GM23338 (cell line): ENCODE data around the gene NTMT1. TPM values are rescaled to one million over a fixed set of nuclear protein-coding genes. Genes with fewer than 3 reads are reported as not detected.
"Not testable (repeated sequence)": the region's sequence is repeated elsewhere in the genome, so short reads cannot be mapped to it uniquely, and the experiment has no call there.

Experiments
- ATAC-seq: fragments of 200-7000 bp; cut with Tn5 transposase; 3 replicates; pipeline ENCODE4 v1.9.1; 2020
- DNase-seq: peaks from one replicate; pipeline ENCODE4 v3.0.0-alpha.2; 2015; ENCODE audit warnings: low spot score
- H2AFZ ChIP-seq: fragments of 200-600 bp; sonication (generic); 2 replicates; pipeline ENCODE4 v1.8.0; 2016; ENCODE audit warnings: antibody characterized with exemption, mild to moderate bottlenecking, moderate library complexity
- H3F3A ChIP-seq: fragments of 200-600 bp; sonication (generic); replicated peaks from 2 replicates; pipeline ENCODE4 v1.8.0; 2017; ENCODE audit warnings: antibody characterized with exemption, mixed run types, low read depth
- H3K27ac ChIP-seq: fragments of 200-600 bp; sonication (generic); 2 replicates; pipeline ENCODE4 v1.6.1; 2016; ENCODE audit warnings: low read depth
- H3K27me3 ChIP-seq: fragments of 200-600 bp; sonication (generic); 2 replicates; pipeline ENCODE4 v1.8.0; 2016; ENCODE audit warnings: mild to moderate bottlenecking, mixed run types, moderate library complexity; ENCODE audit not compliant: insufficient read depth
- H3K36me3 ChIP-seq: fragments of 200-600 bp; sonication (generic); 2 replicates; pipeline ENCODE4 v1.8.0; 2016; ENCODE audit warnings: mild to moderate bottlenecking; ENCODE audit not compliant: insufficient read depth
- H3K4me1 ChIP-seq: fragments of 200-600 bp; sonication (generic); 2 replicates; pipeline ENCODE4 v1.8.0; 2016; ENCODE audit warnings: mild to moderate bottlenecking, moderate library complexity; ENCODE audit not compliant: insufficient read depth
- H3K4me2 ChIP-seq: fragments of 200-600 bp; sonication (generic); 2 replicates; pipeline ENCODE4 v1.7.1; 2017; ENCODE audit warnings: mixed run types
- H3K4me3 ChIP-seq: fragments of 200-600 bp; sonication (generic); 2 replicates; pipeline ENCODE4 v1.6.1; 2016; ENCODE audit warnings: mixed run types
- H3K79me2 ChIP-seq: fragments of 200-600 bp; sonication (generic); replicated peaks from 2 replicates; pipeline ENCODE4 v1.8.0; 2017; ENCODE audit warnings: mild to moderate bottlenecking; ENCODE audit not compliant: insufficient read depth
- H3K9me2 ChIP-seq: fragments of 200-600 bp; sonication (generic); 2 replicates; pipeline ENCODE4 v1.8.0; 2017; ENCODE audit not compliant: insufficient read depth
- H4K20me1 ChIP-seq: fragments of 200-600 bp; sonication (generic); replicated peaks from 2 replicates; pipeline ENCODE4 v1.8.0; 2017; ENCODE audit warnings: mild to moderate bottlenecking; ENCODE audit not compliant: insufficient read depth
- H3K27ac Mint-ChIP-seq: 2 replicates; pipeline ENCODE4 v1.8.0; 2020; ENCODE audit warnings: inconsistent platforms, mild to moderate bottlenecking, moderate library complexity, mixed read lengths
- H3K27me3 Mint-ChIP-seq: 3 replicates; pipeline ENCODE4 v1.8.0; 2022; ENCODE audit warnings: low read depth, mild to moderate bottlenecking, moderate library complexity, mixed read lengths, inconsistent platforms; ENCODE audit not compliant: insufficient read depth, poor library complexity
- H3K36me3 Mint-ChIP-seq: 3 replicates; pipeline ENCODE4 v1.8.0; 2021; ENCODE audit warnings: low read depth, mild to moderate bottlenecking, inconsistent platforms, moderate library complexity, mixed read lengths
- H3K4me1 Mint-ChIP-seq: 3 replicates; pipeline ENCODE4 v1.8.0; 2020; ENCODE audit warnings: mild to moderate bottlenecking, inconsistent platforms, mixed read lengths
- H3K4me3 Mint-ChIP-seq: 3 replicates; pipeline ENCODE4 v1.8.0; 2021; ENCODE audit warnings: moderate library complexity, mild to moderate bottlenecking, inconsistent platforms, mixed read lengths
- H3K9me3 Mint-ChIP-seq: 3 replicates; pipeline ENCODE4 v1.8.0; 2020; ENCODE audit warnings: moderate library complexity, mild to moderate bottlenecking, inconsistent platforms, mixed read lengths
- CREB1 ChIP-seq: fragments of 250-450 bp; sonication (Bioruptor Pico); IDR thresholded peaks from 2 replicates; pipeline ENCODE4 v1.5.0; 2020; ENCODE audit warnings: low read depth, mild to moderate bottlenecking, moderate library complexity
- CTCF ChIP-seq, 2 experiments: fragments of 200-600 bp in 1 of 2; sonication (generic) in 1 of 2; conservative IDR thresholded peaks; 2 replicates each; pipeline versions ENCODE4 v1.5.1 to v1.6.1; 2016 to 2017; ENCODE audit warnings: antibody characterized with exemption in 2 of 2, low read depth in 2 of 2, mild to moderate bottlenecking in 2 of 2, moderate library complexity in 1 of 2
- EZH2phosphoT487 ChIP-seq: fragments of 200-600 bp; sonication (generic); IDR thresholded peaks from one replicate; pipeline ENCODE4 v1.8.1; 2018; ENCODE audit warnings: antibody characterized with exemption; ENCODE audit not compliant: unreplicated experiment
- JUNB ChIP-seq: IDR thresholded peaks from one replicate; pipeline ENCODE4 v1.6.1; 2016; ENCODE audit warnings: antibody characterized with exemption; ENCODE audit not compliant: unreplicated experiment
- STAT1 ChIP-seq: IDR thresholded peaks from one replicate; pipeline ENCODE4 v1.6.1; 2016; ENCODE audit warnings: antibody characterized with exemption; ENCODE audit not compliant: unreplicated experiment
- ZNF114 ChIP-seq: fragments of 250-450 bp; sonication (Bioruptor Pico); IDR thresholded peaks from 2 replicates; pipeline ENCODE4 v1.5.0; 2020; ENCODE audit warnings: mild to moderate bottlenecking, moderate library complexity
- ZNF331 ChIP-seq: fragments of 250-450 bp; sonication (Bioruptor Pico); IDR thresholded peaks from 2 replicates; pipeline ENCODE4 v1.5.0; 2020; ENCODE audit warnings: low read depth, mild to moderate bottlenecking, moderate library complexity
- polyA plus RNA-seq: library from polyadenylated mRNA; unstranded; fragments of >200 nt; fragmentation: Nextera tagmentation; extraction: Ambion mirVana; gene quantifications from 2 replicates; pipeline ENCODE4 v1.2.1, GENCODE V29; 2016
- total RNA-seq: library from RNA; depleted of rRNA; stranded (reverse); fragments of >200 nt; shearing (Covaris generic); gene quantifications from 2 replicates; pipeline ENCODE4 v1.2.3, GENCODE V29; 2014
- TF ChIP-seq, protein P1 (sequence below): fragments of 250-450 bp; sonication (Bioruptor Pico); IDR thresholded peaks from 2 replicates; pipeline ENCODE4 v1.5.0; 2020; ENCODE audit warnings: mild to moderate bottlenecking, moderate library complexity

The NTMT1 gene
- total and polyA plus RNA-seq, 2 experiments from 2014 or later: 59.4 to 108 TPM

GRCh38 chr9:129661029-129661428 lies 35.1 kb downstream of the NTMT1 start:
- Histone ChIP-seq H4K20me1 (no peaks in the 10 kb centered on the region), H3K27ac (no peak overlapping the region), H3K4me2 (no peak overlapping the region), H3K4me3 (no peak overlapping the region), H3K36me3 (no peaks in the 10 kb centered on the region), H2AFZ (no peak overlapping the region), H3F3A (no peaks in the 10 kb centered on the region), H3K27me3 (peaks cover 24% of the 10 kb centered on the region), H3K4me1 (peaks cover 6% of the 10 kb centered on the region), H3K79me2 (no peaks in the 10 kb centered on the region), H3K9me2 (no peaks in the 10 kb centered on the region)
- Mint-ChIP-seq H3K4me3 (no peak overlapping the region), H3K36me3 (no peaks in the 10 kb centered on the region), H3K9me3 (no peaks in the 10 kb centered on the region), H3K4me1 (peaks cover 5% of the 10 kb centered on the region; the same call in 2 of the 3 replicates), H3K27me3 (peaks cover 24% of the 10 kb centered on the region), H3K27ac (no peak overlapping the region)
- no peak for ATAC-seq
- TF ChIP-seq ZNF331 (CRISPR knock-in tag) (no peak), ZNF114 (CRISPR knock-in tag) (no peak), JUNB (no peak), STAT1 (no peak), EZH2phosphoT487 (no peak), CTCF (conservative IDR thresholded peaks at IDR 0.05; ENCODE audit: low read depth in 2 of 2) (no peak), CREB1 (CRISPR knock-in tag) (no peak)
- TF ChIP-seq, protein P1, sequence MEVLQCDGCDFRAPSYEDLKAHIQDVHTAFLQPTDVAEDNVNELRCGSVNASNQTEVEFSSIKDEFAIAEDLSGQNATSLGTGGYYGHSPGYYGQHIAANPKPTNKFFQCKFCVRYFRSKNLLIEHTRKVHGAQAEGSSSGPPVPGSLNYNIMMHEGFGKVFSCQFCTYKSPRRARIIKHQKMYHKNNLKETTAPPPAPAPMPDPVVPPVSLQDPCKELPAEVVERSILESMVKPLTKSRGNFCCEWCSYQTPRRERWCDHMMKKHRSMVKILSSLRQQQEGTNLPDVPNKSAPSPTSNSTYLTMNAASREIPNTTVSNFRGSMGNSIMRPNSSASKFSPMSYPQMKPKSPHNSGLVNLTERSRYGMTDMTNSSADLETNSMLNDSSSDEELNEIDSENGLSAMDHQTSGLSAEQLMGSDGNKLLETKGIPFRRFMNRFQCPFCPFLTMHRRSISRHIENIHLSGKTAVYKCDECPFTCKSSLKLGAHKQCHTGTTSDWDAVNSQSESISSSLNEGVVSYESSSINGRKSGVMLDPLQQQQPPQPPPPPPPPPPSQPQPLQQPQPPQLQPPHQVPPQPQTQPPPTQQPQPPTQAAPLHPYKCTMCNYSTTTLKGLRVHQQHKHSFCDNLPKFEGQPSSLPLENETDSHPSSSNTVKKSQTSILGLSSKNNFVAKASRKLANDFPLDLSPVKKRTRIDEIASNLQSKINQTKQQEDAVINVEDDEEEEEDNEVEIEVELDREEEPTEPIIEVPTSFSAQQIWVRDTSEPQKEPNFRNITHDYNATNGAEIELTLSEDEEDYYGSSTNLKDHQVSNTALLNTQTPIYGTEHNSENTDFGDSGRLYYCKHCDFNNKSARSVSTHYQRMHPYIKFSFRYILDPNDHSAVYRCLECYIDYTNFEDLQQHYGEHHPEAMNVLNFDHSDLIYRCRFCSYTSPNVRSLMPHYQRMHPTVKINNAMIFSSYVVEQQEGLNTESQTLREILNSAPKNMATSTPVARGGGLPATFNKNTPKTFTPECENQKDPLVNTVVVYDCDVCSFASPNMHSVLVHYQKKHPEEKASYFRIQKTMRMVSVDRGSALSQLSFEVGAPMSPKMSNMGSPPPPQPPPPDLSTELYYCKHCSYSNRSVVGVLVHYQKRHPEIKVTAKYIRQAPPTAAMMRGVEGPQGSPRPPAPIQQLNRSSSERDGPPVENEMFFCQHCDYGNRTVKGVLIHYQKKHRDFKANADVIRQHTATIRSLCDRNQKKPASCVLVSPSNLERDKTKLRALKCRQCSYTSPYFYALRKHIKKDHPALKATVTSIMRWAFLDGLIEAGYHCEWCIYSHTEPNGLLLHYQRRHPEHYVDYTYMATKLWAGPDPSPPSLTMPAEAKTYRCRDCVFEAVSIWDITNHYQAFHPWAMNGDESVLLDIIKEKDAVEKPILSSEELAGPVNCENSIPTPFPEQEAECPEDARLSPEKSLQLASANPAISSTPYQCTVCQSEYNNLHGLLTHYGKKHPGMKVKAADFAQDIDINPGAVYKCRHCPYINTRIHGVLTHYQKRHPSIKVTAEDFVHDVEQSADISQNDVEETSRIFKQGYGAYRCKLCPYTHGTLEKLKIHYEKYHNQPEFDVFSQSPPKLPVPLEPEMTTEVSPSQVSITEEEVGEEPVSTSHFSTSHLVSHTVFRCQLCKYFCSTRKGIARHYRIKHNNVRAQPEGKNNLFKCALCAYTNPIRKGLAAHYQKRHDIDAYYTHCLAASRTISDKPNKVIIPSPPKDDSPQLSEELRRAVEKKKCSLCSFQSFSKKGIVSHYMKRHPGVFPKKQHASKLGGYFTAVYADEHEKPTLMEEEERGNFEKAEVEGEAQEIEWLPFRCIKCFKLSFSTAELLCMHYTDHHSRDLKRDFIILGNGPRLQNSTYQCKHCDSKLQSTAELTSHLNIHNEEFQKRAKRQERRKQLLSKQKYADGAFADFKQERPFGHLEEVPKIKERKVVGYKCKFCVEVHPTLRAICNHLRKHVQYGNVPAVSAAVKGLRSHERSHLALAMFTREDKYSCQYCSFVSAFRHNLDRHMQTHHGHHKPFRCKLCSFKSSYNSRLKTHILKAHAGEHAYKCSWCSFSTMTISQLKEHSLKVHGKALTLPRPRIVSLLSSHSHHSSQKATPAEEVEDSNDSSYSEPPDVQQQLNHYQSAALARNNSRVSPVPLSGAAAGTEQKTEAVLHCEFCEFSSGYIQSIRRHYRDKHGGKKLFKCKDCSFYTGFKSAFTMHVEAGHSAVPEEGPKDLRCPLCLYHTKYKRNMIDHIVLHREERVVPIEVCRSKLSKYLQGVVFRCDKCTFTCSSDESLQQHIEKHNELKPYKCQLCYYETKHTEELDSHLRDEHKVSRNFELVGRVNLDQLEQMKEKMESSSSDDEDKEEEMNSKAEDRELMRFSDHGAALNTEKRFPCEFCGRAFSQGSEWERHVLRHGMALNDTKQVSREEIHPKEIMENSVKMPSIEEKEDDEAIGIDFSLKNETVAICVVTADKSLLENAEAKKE: no peak
- DNase-seq: no peak

GRCh38 chr9:129662239-129662638 lies 36.3 kb downstream of the NTMT1 start:
- H3F3A ChIP-seq, H3K9me2 ChIP-seq, H3K27ac Mint-ChIP-seq, ATAC-seq, H3K4me1 ChIP-seq, H4K20me1 ChIP-seq, H3K4me2 ChIP-seq, H3K9me3 Mint-ChIP-seq, H3K36me3 ChIP-seq, H3K4me3 ChIP-seq, DNase-seq, H3K79me2 ChIP-seq, H3K27ac ChIP-seq, H2AFZ ChIP-seq, H3K4me3 Mint-ChIP-seq, H3K4me1 Mint-ChIP-seq, H3K36me3 Mint-ChIP-seq: not testable (repeated sequence)
- peaks cover 32% of the 10 kb centered on the region for H3K27me3 Mint-ChIP-seq
- peaks cover 24% of the 10 kb centered on the region for H3K27me3 ChIP-seq
